ENCODE measurements around the gene OR10Z1. TPM values are rescaled to one million over a fixed set of nuclear protein-coding genes. Genes with fewer than 3 reads are reported as not detected.

The OR10Z1 gene, protein sequence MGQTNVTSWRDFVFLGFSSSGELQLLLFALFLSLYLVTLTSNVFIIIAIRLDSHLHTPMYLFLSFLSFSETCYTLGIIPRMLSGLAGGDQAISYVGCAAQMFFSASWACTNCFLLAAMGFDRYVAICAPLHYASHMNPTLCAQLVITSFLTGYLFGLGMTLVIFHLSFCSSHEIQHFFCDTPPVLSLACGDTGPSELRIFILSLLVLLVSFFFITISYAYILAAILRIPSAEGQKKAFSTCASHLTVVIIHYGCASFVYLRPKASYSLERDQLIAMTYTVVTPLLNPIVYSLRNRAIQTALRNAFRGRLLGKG
- total RNA-seq: not detected in 2 replicates

GRCh38 chr1:158604968-158605367 is at the start of gene OR10Z1:
Gene OR10Z1 (plus strand): TSS chr1:158605268. CDS start chr1:158606439, 1,171 bp downstream.

GRCh38 chr1:158570480-158570879 is 34.6 kb upstream of the OR10Z1 start, which contains the start of gene OR6P1:
Gene OR6P1 (minus strand): TSS chr1:158570580. CDS start chr1:158563604, 6,976 bp downstream.

GRCh38 chr1:158579733-158580132 is 25.3 kb upstream of the OR10Z1 start, which contains the start of gene OR10X1:
Gene OR10X1 (minus strand): TSS chr1:158579899. CDS start chr1:158579899, 0 bp downstream.

Other genes with a start within 250 kb of the OR10Z1 start
- gene OR10T2, start 205.8 kb upstream of the OR10Z1 start, total RNA-seq: not detected in 2 replicates
- not detected in 2 replicates for gene OR10K2, start 179.0 kb upstream of the OR10Z1 start, total RNA-seq
- gene OR10K1, start 143.4 kb upstream of the OR10Z1 start, total RNA-seq: not detected in 2 replicates
- gene OR10R2, start 133.0 kb upstream of the OR10Z1 start, total RNA-seq: not detected in 2 replicates
- not detected in 2 replicates for gene OR6Y1, start 50.9 kb upstream of the OR10Z1 start, total RNA-seq
- not detected in 2 replicates for gene OR6P1, start 34.7 kb upstream of the OR10Z1 start, total RNA-seq
- gene OR10X1, start 25.4 kb upstream of the OR10Z1 start, total RNA-seq: not detected in 2 replicates
- gene SPTA1, start 81.4 kb downstream of the OR10Z1 start, total RNA-seq: not detected in 2 replicates
- not detected in 2 replicates for gene OR6K2, start 95.4 kb downstream of the OR10Z1 start, total RNA-seq
- gene OR6K3, start 115.5 kb downstream of the OR10Z1 start, total RNA-seq: not detected in 2 replicates
- not detected in 2 replicates for gene OR6K6, start 149.5 kb downstream of the OR10Z1 start, total RNA-seq
- not detected in 2 replicates for gene OR6N1, start 166.9 kb downstream of the OR10Z1 start, total RNA-seq
- gene OR6N2, start 175.9 kb downstream of the OR10Z1 start, total RNA-seq: not detected in 2 replicates
- gene MNDA, start 226.1 kb downstream of the OR10Z1 start, total RNA-seq: not detected in 2 replicates

Measured in cardiac atrium fibroblast (primary cell).